GM12874 (cell line): ENCODE measurements around the gene NSFL1C.
A peak's percentile ranks its signal among the peaks of the same experiment; 100 is the strongest.

Source experiments
- CTCF ChIP-seq: IDR thresholded peaks from 2 replicates; pipeline ENCODE4 v1.5.1; 2011; ENCODE audit warnings: low read depth, mild to moderate bottlenecking, control low read depth, low read length, moderate library complexity; ENCODE audit not compliant: insufficient read depth

NSFL1C gene

GRCh38 chr20:1472556-1473245 is 6.1 kb upstream of the NSFL1C start:
- TF ChIP-seq CTCF = no peak

- TF ChIP-seq CTCF = no peak
These were observed 4.6 kb upstream of the NSFL1C start for GRCh38 chr20:1471242-1471641.

- peak; percentile 80 for TF ChIP-seq CTCF
These were observed 3.4 kb upstream of the NSFL1C start for GRCh38 chr20:1469925-1470571.

GRCh38 chr20:1469306-1469905 is 2.8 kb upstream of the NSFL1C start:
- no peak for TF ChIP-seq CTCF

- TF ChIP-seq CTCF = no peak
These were observed 1.5 kb upstream of the NSFL1C start for GRCh38 chr20:1468117-1468624.

GRCh38 chr20:1467355-1468116 is 887 bp upstream of the NSFL1C start:
- no peak for TF ChIP-seq CTCF

GRCh38 chr20:1467082-1467354 is 369 bp upstream of the NSFL1C start:
- TF ChIP-seq CTCF = no peak
